HG03520 (cell line): ENCODE results near the gene BIRC7.
A peak's percentile ranks its signal among the peaks of the same experiment; 100 is the strongest.

ENCODE experiments used
- ATAC-seq: cut with Tn5 transposase; IDR thresholded peaks from one replicate; pipeline ENCODE4 v1.9.1; 2021; ENCODE audit warnings: mild to moderate bottlenecking, moderate library complexity; ENCODE audit not compliant: unreplicated experiment

Gene BIRC7

DNA sequence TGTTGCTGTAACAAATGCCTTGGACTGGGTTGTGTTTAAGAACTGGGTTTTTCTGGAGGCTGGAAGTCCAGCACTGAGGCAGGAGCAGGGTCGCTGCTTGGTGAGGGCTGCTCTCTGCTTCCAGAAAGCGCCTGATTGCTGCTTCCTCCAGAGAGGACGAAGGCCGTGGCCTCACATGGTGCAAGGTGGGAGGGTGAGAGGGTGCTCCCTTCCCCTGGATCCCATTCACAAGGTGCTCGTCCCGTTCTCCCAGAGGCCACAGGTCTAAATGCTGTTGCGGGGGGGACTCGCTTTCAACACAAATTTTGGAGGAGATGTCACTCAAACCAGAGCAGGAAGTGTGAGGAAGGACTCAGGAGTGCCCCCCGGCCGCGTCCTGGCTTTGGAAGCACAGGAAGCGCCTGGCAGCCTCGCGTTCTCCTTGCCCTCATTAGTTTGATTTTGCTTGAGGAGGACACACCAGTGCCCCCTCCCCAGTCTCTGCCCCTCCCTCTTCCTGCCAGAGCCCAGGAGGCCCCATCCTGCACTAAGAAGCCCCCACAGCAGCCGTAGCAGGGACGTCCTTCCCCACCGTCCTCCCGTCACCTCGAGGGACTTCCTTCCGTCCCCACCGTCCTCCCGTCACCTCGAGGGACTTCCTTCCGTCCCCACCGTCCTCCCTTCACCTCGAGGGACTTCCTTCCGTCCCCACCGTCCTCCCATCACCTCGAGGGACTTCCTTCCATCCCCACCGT lies 26.3 kb downstream of the BIRC7 start:
- no peak for ATAC-seq

GRCh38 chr20:63262836-63263235 lies 27.1 kb downstream of the BIRC7 start:
- no peak for ATAC-seq

DNA sequence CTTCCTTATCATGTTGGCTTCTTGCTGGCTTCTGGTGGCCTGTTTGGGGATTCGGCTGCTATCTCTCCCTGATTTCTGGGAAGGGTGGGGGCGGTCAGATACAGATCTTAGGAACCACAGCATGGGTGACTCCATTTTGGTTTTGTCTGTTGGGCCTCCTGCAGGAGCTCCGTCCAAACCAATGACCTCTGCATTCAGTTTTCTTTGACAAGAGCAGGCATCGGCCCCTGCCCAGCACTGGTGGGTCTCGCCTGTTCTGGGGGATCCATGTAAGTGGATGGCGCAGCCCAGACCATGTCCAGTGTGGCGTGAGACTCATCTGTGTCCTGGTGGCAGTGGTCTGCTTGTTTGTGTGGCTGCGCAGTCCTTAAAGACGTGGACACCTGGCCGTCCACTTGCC lies 28.3 kb downstream of the BIRC7 start:
- no peak for ATAC-seq

DNA sequence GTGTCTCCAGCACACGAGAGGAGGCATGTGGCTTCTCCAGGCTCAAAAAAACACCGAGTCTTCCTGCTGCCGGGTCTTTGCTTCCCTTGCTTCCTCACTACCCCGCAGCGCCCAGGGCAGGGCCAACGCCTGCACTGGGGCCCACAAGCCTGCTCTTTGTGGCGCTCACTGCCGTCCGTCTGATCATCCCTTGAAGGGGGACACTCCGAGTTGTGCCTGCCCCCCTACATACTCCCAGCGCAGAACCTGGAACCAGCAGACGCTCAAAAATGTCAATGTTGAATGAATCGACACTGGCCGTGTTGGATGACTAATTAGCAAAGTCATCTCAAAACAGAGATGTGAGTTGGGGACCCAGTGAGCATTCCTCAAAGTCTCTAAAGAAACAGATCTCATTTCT lies 28.8 kb downstream of the BIRC7 start:
- no peak for ATAC-seq

DNA sequence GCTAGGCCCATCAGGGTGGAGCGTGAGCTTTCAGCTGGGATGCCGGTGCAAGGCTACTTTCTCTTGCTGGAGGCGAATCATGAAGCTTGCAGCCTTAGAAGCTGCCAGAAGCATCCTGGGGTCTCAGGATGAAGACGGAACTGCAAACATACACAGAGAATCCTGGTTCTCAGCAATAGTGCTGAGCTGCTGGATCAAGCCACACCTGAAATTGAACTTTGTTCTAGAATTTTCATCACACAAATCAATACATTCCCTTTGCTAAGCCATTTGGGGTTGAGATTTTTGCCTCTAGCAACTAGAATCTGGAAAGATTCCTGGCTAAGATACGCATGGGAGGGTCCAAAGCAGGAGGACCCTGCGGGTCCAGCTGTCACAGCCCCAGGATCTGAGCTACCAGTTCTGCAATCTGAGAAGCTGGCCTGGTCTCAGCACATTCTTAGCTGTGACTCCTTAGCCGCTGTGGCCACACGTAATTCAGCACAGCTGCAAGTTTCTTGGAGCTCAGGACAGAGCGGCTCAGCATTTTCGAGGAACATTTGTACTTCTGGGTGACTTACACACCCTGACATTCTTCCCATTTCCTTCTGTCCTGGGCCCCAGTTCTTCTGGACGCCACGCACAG lies 30.3 kb downstream of the BIRC7 start:
- no peak for ATAC-seq

- no peak for ATAC-seq
These were observed 32.0 kb downstream of the BIRC7 start for GRCh38 chr20:63267691-63268090.

GRCh38 chr20:63268256-63268655 lies 32.6 kb downstream of the BIRC7 start:
- ATAC-seq = no peak

DNA sequence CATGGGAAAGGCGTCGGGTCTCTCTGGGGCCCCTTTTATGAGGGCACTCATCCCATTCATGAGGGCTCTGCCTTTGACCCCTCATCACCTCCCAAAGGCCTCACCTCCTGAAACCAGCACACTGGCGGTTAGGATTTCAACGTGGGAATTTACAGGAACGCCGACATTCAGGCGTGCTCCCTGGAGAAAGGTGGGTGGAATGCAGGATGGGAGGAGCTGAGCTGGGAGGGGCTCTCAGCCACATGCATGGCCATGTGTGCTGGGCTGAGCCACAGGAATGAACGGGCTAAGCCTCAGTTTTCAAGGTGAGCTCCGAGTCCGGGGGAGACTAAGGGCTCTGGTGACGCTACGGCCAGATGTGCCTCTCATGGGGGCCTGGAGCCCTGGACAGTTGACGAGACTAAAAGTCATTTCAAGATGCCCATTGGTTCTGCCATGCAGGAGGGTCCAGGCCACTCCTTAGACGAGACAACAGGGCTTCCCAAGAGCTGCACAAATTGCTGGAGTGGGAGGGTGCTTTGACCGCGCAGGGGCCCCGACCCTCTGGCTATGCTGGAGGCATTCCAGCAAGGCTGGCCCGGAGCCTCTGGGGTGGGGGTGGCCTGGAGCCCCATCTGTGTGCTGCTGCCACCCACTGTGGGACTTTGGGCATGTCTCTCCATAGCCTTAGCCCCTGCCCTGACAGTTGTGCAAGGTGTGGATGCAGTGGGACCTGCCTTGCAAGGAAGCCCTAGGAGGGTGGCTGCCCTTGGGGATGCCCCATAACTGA lies 33.1 kb downstream of the BIRC7 start:
- no peak for ATAC-seq

GRCh38 chr20:63269724-63270123 lies 34.0 kb downstream of the BIRC7 start:
- no peak for ATAC-seq

- no peak for ATAC-seq
These were observed 35.1 kb downstream of the BIRC7 start for GRCh38 chr20:63270606-63271325.

DNA sequence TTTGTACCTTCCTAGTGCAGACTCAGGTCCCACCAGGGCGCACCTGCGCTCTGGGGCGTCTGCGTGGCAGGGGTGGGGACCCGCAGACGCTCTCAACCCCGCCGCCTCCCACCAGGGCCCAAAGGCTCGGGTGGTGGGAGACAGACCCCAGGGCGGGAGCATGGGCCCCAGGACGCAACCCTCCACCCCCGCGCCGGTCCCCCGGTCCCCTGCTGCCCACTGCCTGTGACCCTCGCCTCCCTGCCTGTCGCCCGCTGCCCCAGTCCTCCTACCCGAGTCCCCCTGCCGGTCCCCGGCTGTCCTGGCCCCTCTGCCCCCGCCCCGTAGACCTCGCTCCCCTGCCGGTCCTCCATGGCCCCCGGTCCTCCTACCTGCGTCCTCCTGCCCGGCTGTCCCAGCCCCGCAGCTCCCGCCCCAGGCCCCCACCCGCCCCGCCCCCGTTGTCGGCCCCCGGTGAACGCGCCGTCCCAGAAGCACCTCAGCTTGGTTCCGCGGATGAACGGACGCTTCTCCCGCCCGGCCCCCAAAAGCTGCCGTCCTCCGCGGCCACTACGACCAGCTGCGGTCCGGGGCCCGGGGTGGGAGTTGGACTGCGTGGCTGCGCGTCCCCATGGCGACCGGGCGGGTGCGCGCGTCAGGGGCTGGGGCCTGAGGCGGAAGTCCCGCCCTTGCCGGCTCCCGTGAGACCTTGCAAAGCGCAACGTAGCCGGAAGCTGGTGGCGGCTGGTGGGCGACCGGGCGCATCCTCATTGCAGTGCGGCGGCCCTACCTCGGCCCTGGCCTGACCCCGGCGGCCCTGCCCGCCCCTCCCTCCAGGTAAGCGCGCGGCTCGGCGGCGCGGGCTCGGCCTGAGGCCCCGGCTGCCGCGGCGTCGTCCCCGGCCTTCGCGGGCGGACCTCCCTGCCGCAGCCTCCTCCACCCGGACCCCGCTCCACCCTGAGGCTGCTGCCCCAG lies 36.7 kb downstream of the BIRC7 start, which contains the start of gene ARFGAP1:
Gene ARFGAP1, plus strand, starts transcription at position 709 of the 954 bp plus-strand sequence. CDS start 2,768 bp downstream, outside the sequence.
- peak; percentile 87 for ATAC-seq

DNA sequence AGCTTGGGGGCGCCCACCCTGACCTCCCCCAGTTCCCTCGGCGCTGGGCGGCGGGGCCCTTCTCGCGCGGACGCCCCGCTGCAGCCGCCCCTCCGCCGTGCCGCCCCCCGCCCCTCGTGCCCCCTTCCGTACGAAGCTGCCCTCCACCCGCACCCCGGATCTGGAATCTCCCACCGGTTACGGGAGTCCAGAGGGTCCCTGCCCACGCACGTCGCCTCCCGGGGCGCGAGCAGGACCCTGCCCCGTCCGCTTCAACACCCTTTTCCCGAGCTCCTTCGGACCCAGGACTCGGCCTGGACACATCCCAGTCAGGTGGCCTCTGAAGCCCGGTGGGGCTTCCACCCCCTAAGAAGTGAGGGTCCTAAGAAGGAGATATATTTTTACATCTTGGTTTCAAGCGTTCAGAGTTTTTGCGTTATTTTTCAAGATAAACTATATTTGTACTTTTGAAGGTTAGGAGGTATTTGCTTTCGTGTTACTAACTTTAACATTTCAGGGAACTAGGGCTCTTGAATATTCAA lies 37.4 kb downstream of the BIRC7 start:
- ATAC-seq = no peak

DNA sequence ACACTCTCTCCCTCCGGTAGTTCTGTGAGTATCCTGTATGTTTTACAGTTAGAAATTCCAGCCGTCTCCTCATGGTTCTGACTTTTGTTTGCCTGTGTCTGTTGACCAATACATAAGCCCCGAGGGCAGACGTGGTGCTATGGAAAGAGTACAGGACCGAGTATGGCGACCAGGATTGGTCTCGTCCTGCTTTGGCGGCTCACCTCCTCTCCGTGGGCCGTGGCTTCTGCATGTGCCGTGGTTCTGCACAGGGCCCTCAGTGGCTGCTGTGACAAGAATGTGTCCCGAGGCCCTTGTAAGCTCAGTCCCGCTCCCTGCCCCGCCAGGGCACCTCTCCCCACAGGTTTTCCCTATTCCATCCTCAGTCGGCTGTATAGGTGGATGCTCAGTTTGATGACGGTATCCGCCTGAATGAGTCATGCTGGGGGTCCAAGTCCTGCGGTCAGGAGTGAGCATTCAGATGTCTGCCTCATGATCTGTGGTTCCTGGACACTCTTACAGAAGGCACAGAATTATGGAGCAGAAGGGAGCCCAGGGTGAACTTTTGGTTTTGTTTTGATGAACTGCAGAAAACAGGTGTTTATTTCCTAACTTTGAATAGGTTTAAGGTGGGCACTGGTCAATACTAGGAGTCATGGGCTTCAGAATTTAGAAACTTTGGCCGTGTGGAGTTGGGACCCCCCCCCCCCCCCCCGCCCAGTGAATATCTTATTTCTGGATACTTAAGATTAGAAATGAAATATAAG lies 38.1 kb downstream of the BIRC7 start:
- ATAC-seq = no peak

GRCh38 chr20:63274381-63275228 lies 38.9 kb downstream of the BIRC7 start:
- no peak for ATAC-seq

DNA sequence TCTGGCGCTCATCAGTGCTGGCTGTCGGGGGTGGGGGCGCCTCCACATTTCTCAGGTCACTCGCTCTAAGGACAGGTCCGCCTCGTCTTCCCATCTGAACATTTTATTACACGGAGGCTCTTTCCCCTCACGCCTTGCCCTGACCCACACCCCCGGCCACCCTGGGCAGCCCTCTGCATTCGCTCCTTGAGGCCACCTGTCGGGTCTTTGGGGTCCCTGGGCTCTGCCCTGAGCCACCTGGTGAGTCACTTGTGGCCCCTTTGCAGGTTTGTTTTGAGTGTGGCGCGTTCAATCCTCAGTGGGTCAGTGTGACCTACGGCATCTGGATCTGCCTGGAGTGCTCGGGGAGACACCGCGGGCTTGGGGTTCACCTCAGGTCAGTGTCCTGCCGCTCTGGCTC lies 40.1 kb downstream of the BIRC7 start:
- ATAC-seq = no peak

DNA sequence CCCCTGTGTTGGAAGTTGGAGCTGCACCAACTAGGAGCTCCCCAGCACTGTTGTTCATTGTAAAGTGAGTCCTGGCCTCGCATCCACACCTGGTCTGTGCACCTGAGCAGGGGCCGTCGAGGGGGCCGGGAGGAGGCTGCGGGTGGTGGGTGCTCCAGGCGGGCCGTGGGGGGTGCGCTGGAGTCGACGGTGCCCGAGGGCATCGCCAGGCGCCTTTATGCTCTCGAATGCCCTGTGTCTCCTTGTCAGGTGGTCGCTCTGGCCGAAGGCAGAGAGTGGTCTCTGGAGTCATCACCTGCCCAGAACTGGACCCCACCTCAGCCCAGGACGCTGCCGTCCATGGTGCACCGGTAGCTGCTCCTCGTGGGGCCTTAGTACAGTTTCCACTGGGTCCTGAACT lies 41.3 kb downstream of the BIRC7 start:
- ATAC-seq = no peak

DNA sequence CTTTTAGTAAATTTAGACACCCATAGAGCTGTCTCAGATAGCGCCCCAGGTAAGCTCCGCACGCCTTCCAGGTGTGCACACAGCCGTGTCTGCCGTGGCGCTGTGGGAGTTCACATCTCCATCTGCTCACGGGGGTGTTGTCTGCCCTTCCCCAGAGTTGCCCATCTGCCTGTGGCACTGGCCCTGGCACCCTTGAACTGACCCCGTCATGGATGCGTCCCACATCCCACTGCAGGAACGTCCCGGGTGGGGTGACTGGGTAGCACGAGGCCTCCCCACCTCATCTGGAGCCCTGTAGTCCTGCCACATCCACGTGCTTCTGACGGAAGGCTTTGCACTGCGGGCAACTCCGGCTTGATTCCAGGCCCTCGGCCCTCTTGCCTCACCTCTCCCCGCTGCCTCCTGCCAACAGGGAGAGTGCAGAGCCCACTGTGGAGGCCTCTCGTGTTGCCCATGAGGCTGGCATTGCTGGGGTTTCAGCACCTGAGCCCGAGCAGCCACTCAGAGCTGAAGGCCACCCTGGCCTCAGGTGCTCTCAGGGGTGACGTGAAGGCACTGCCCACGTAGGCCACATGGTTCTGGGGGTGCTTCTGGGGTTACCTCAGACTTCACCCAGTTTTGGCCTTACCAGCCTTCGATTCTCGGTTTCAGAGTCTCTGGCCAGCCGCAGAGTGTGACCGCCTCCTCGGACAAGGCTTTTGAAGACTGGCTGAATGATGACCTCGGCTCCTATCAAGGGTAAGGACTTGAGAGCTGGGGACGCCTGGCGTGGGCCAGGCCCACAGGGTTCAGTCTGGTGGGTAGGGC lies 42.0 kb downstream of the BIRC7 start:
- ATAC-seq = no peak
